NCI-H69 (cell line): ENCODE results near the gene CFLAR.

Experiments
- DNase-seq: peaks from one replicate; lab custom pipeline; 2025; lab: John Stamatoyannopoulos, UW

The CFLAR gene

GRCh38 chr2:201216918-201217317 is 101.0 kb downstream of the CFLAR start:
- DNase-seq, result no peak

- DNase-seq, result peak; percentile 21
These were observed 102.8 kb downstream of the CFLAR start for GRCh38 chr2:201218780-201219179.

- peak; percentile 2 for DNase-seq
These were observed 103.5 kb downstream of the CFLAR start for GRCh38 chr2:201219328-201220096.

- peak; percentile 73 for DNase-seq
These were observed 104.2 kb downstream of the CFLAR start for GRCh38 chr2:201220102-201220570.

- DNase-seq, result no peak
These were observed 107.4 kb downstream of the CFLAR start for GRCh38 chr2:201223089-201224073.
